Prostate gland (tissue), 2 donors: ENCODE measurements around the gene KCNIP3. TPM values are rescaled to one million over a fixed set of nuclear protein-coding genes. Genes with fewer than 3 reads are reported as not detected.

Experiments used
- DNase-seq: peaks from one replicate; pipeline ENCODE4 v3.0.0-alpha.2; 2019; ENCODE audit warnings: low spot score
- H3K27ac ChIP-seq, 2 donors: fragments of 200-600 bp; sonication (generic); 2 replicates each; pipeline ENCODE4 v1.5.1; 2017 to 2019
- H3K27me3 ChIP-seq: fragments of 200-600 bp; sonication (generic); replicated peaks from 2 replicates; pipeline ENCODE4 v1.5.1; 2019; ENCODE audit not compliant: insufficient read depth
- H3K36me3 ChIP-seq, 2 donors: fragments of 200-600 bp; sonication (generic); 1 replicate in 1 of 2; 2 replicates in 1 of 2; pipeline versions ENCODE4 v1.5.1 to v1.8.1; 2017 to 2019
- H3K4me1 ChIP-seq: fragments of 200-600 bp; sonication (generic); replicated peaks from 2 replicates; pipeline ENCODE4 v1.5.1; 2019
- H3K4me3 ChIP-seq, 2 donors: fragments of 200-600 bp; sonication (generic); 2 replicates each; pipeline ENCODE4 v1.5.1; 2017 to 2019
- H3K9me3 ChIP-seq: fragments of 200-600 bp; sonication (generic); 2 replicates; pipeline ENCODE4 v1.5.1; 2017
- CTCF ChIP-seq, 4 experiments: fragments of 200-600 bp in 2 of 4; fragments of 450-650 bp in 2 of 4; sonication (generic) in 2 of 4; IDR thresholded peaks; 1 replicate in 3 of 4; 2 replicates in 1 of 4; pipeline ENCODE4 v1.5.1; 2016 to 2019; ENCODE audit warnings: antibody characterized with exemption in 4 of 4, mild to moderate bottlenecking in 2 of 4, moderate library complexity in 2 of 4
- POLR2A ChIP-seq: fragments of 450-650 bp; IDR thresholded peaks from one replicate; pipeline ENCODE4 v1.6.1; 2016; ENCODE audit warnings: antibody characterized with exemption, mild to moderate bottlenecking
- POLR2AphosphoS5 ChIP-seq: sonication (generic); formaldehyde crosslinking; IDR thresholded peaks from one replicate; pipeline ENCODE4 v1.6.1; 2017; ENCODE audit warnings: antibody characterized with exemption
- WGBS: methylation state at CpG from one replicate; pipeline ENCODE4 v1.1.5; 2018; 5-methylcytosine and 5-hydroxymethylcytosine counted together
- intact Hi-C: fragments of 100-400 bp; cut with DNase I; formaldehyde crosslinking; loops from one replicate; pipeline ENCODE4 v1.14.2; 2022
- total RNA-seq, 2 donors: library from RNA; depleted of rRNA; stranded (reverse); fragments of >200 nt; gene quantifications; one replicate each; pipeline ENCODE4 v1.1.0, GENCODE V29; 2016

The KCNIP3 gene
- total RNA-seq, 2 donors from 2014 or later = 5.1 to 63.8 TPM

DNA sequence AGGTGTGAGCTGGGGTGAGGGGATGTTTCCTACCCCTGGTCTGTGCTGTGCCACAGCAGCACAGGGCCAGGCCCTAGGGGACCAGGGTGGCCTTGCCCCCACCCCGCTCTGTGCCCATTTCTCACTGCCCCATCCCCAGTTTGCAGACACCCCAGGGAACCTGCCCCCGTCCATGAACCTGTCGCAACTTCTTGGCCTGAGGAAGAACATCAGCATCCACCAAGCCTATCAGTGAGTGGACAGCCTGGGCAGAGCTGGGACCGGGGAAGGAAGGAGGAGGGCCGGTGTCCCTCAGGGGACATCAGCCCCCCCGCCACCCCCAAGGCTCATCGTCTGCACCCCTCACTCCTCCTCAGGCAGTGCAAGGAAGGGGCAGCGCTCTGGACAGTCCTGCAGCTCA is 15.4 kb upstream of the KCNIP3 start:
- Histone ChIP-seq H3K4me3 (no peak overlapping the region), H3K27ac (no peak overlapping the region), H3K36me3 (no peaks in the 10 kb centered on the region), H3K27me3 (no peaks in the 10 kb centered on the region), H3K4me1 (no peaks in the 10 kb centered on the region), H3K9me3 (no peaks in the 10 kb centered on the region)
- WGBS = 96% methylated on average over 7 of the region's 8 CpGs
- intact Hi-C loops = no loop called here
- no peak for TF ChIP-seq CTCF (IDR thresholded peaks at IDR 0.05)
- no peak for TF ChIP-seq POLR2AphosphoS5
- TF ChIP-seq POLR2A = no peak
- DNase-seq = no peak

GRCh38 chr2:95282458-95282857 is 14.7 kb upstream of the KCNIP3 start:
- Histone ChIP-seq H3K4me1 (no peaks in the 10 kb centered on the region), H3K9me3 (no peaks in the 10 kb centered on the region), H3K4me3 (no peak overlapping the region), H3K27ac (no peak overlapping the region), H3K36me3 (no peaks in the 10 kb centered on the region), H3K27me3 (no peaks in the 10 kb centered on the region)
- TF ChIP-seq POLR2AphosphoS5 (peak; percentile 78), POLR2A (no peak)
- intact Hi-C loops = no loop called here
- peak; percentile 51 for DNase-seq
- WGBS = 11% methylated on average over 3 of the region's 3 CpGs

DNA sequence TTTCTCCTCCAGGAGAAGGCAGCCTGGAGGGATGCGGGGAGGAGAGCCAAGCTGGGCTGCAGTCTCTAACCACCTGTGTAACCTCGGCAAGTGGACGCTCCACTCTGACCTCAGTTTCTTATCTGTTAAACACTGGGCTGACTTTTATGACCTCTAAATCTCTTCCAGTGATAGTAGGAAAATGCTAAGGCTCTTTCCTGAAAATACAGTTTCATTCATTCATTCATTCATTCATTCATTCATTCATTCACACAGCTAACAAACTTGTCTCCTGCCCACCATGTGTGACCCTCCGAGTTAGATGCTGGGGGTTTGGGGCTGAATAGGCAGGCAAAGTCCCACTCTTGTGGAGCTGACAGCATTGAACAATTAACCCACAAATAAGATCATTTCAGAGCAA is 13.6 kb upstream of the KCNIP3 start:
- intact Hi-C loops = no loop called here
- no peaks in the 10 kb centered on the region for H3K27me3 ChIP-seq
- no peak overlapping the region for H3K27ac ChIP-seq
- H3K4me3 ChIP-seq = no peak overlapping the region
- WGBS = 89% methylated on average over 4 of the region's 4 CpGs
- no peak for DNase-seq
- TF ChIP-seq CTCF (IDR thresholded peaks at IDR 0.05) (no peak), POLR2AphosphoS5 (no peak), POLR2A (no peak)
- no peaks in the 10 kb centered on the region for H3K36me3 ChIP-seq
- H3K9me3 ChIP-seq = no peaks in the 10 kb centered on the region
- no peaks in the 10 kb centered on the region for H3K4me1 ChIP-seq

DNA sequence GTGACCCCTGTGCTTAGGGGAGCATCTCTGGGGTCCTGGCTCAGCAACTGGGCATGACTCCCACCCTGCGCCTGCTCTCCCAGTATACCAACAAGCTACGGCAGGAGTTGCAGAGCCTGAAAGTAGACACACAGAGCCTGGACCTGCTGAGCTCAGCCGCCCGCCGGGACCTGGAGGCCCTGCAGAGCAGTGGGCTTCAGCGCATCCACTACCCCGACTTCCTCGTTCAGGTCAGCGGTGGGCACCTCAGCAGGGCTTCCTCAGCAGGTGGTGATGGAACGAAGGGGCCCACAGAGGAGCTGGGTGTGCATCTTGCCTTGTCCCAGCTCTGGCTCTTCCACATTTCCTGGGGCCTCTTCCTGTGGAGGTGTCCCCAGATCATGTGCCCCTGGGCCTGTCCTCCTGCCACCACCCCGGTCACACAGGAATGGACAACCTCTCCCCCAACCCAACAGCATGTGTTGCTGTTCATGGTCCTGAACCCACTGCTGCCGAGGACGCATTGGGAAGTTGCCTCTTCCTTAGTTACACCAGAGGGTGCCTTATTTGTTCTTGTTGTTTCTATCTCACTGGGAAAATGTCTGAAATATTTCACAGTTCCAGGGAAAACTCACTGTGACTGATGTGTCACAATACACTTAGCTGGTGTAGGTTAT is 12.1 kb upstream of the KCNIP3 start:
- H3K9me3 ChIP-seq = no peaks in the 10 kb centered on the region
- TF ChIP-seq POLR2A = no peak
- no peak for TF ChIP-seq CTCF (IDR thresholded peaks at IDR 0.05)
- TF ChIP-seq POLR2AphosphoS5 = no peak
- no peaks in the 10 kb centered on the region for H3K27me3 ChIP-seq
- DNase-seq = no peak
- intact Hi-C loops = no loop called here
- H3K4me1 ChIP-seq = no peaks in the 10 kb centered on the region
- H3K27ac ChIP-seq = no peak overlapping the region
- no peaks in the 10 kb centered on the region for H3K36me3 ChIP-seq
- no peak overlapping the region for H3K4me3 ChIP-seq
- WGBS = 87% methylated on average over 13 of the region's 13 CpGs

DNA sequence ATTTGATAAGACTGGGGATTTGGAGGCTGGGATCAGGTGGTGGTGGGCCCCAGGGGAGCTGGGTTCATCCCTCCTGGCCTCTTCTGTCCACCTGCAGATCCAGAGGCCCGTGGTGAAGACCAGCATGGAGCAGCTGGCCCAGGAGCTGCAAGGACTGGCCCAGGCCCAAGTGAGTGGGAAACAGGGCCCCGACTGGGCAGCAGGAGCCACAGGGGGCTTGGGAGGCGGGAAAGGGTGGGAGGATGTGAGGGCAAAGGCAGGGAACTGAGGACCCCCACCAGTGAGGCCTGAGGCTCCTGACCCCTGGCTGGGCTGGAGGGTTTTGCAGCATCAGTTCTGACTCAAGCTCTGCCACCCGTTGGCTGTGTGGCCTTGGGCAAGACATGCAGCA is 11.6 kb upstream of the KCNIP3 start:
- 64% methylated on average over 4 of the region's 4 CpGs for WGBS
- Histone ChIP-seq H3K4me1 (no peaks in the 10 kb centered on the region), H3K9me3 (no peaks in the 10 kb centered on the region), H3K27ac (no peak overlapping the region), H3K36me3 (no peaks in the 10 kb centered on the region), H3K4me3 (no peak overlapping the region), H3K27me3 (no peaks in the 10 kb centered on the region)
- intact Hi-C loops = no loop called here
- no peak for TF ChIP-seq POLR2AphosphoS5
- no peak for TF ChIP-seq POLR2A
- TF ChIP-seq CTCF (IDR thresholded peaks at IDR 0.05) = no peak
- no peak for DNase-seq
